GM18498 (cell line): ENCODE results near the gene SLC34A3.

Experiments
- ATAC-seq: cut with Tn5 transposase; IDR thresholded peaks from one replicate; pipeline ENCODE4 v1.9.1; 2021; ENCODE audit warnings: mild to moderate bottlenecking, moderate library complexity; ENCODE audit not compliant: unreplicated experiment

SLC34A3 gene

DNA sequence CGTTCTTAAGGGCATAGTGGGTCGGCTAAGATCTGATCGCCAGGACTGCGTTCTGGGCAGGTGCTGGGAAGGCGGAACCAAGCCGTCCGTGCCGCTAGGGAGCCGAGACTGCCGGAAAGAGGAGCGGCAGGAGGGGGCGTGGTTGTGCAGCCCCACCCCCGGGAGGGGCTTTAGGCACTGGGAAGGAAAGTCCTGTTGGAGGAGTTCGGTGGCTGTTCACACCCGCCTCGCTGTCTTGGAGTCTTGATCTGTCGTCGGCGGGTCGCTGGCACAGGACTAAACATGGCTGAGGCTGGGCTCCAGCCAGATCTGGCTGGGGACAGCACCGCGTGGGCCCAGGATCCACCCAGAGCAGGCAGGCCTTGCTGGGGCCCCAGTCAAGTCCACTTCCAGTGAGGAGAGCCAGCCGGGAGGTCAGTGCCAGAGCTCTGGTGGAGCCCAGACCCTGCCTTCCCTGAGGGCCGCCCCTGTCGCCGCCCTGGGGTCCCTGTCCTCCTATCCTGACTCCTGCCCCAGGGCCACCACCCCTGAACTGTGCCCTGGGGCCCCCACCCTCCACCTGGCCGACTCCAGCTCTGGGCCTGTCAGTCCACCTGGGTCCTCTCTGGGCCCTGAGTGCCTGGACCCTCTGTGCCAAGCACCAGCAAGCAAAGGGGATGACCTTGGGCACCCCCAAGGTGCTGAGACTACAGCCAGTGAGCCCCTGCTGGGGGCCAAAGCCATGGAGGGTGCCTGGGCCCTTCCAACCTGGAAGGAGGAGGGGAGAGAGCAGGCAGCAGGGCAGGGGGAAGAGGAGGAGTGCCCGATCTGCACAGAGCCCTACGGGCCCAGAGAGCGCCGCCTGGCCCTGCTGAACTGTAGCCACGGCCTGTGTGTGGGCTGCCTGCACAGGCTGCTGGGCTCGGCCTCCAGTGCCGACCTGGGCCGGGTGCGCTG is 13.2 kb upstream of the SLC34A3 start:
- no peak for ATAC-seq

DNA sequence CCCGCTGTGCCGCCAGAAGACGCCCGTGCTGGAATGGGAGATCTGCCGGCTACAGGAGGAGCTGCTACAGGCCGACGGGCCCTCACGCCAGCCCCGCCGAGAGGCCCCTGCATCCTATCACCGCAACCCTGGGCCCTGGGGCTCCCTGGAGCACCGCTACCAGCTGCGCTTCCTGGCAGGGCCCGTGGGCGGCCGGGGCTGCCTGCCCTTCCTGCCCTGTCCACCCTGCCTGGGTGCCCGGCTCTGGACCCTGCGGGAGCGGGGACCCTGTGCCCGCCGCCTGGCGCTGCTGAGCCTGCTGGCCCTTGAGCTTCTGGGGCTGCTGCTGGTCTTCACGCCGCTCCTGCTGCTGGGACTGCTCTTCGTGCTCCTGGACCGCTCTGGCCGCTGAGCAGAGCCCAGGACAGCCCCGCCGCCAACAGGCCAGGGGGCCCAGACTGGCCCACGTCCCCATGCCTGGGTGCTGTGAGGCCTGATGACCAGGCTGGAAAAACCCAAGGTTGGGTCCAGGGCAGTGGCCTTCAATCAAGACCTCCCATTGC is 12.4 kb upstream of the SLC34A3 start:
- no peak for ATAC-seq

- ATAC-seq: no peak
Observed at GRCh38 chr9:137218754-137219271, 11.9 kb upstream of the SLC34A3 start.

GRCh38 chr9:137219757-137220316 is 10.9 kb upstream of the SLC34A3 start:
- ATAC-seq: no peak

- no peak for ATAC-seq
Observed at GRCh38 chr9:137220317-137221094, 10.2 kb upstream of the SLC34A3 start.

DNA sequence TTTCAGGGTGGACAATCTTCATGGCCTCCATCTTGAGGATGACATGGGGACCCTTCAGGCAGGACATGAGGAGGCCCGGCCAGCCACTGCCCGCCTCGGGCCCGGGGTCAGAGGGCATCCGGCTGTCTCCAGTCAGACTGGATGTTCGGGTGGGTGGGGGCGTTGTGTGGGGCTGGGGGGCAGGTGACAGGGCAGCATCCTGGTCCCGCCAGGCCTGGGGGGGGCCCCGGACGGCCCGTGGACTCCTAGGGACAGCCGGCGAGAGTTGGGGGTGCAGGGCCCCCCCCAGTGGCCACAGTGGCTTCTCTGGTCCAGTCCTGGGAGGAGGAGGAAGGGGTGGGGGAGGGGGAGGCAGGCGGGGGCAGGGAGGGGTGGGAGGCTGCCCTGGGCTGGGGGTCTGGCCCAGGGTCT is 9.6 kb upstream of the SLC34A3 start:
- ATAC-seq: no peak

DNA sequence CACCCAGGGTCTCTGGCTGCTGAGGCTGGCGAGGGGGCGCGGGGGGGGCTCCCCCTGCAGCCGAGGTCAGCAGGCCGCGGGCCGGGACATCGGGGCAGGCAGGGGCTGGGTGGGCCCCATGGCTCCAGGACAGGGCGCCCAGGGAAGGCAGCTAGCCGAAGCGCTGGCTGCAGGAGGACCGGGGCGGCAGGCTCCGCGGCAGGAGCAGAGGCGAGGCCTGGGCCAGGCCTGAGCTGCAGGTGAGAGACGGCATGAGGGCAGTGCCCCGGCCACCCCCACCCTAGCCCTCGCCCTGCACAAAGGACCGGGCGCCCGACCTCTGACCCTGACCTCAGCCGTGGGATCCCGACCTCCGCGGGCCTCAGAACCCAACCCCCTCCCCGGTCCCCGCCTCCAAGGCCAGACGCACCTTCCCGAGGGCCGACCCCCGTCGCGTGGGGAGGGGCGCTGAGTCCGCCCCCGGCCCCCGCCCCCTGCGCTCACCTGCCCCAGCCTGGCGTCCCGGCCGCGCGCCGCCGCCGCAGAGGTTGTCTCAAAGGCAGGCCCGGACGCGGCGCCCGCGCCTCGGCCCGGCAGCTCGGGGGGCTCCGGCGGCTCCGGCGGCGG is 9.1 kb upstream of the SLC34A3 start:
- no peak for ATAC-seq

DNA sequence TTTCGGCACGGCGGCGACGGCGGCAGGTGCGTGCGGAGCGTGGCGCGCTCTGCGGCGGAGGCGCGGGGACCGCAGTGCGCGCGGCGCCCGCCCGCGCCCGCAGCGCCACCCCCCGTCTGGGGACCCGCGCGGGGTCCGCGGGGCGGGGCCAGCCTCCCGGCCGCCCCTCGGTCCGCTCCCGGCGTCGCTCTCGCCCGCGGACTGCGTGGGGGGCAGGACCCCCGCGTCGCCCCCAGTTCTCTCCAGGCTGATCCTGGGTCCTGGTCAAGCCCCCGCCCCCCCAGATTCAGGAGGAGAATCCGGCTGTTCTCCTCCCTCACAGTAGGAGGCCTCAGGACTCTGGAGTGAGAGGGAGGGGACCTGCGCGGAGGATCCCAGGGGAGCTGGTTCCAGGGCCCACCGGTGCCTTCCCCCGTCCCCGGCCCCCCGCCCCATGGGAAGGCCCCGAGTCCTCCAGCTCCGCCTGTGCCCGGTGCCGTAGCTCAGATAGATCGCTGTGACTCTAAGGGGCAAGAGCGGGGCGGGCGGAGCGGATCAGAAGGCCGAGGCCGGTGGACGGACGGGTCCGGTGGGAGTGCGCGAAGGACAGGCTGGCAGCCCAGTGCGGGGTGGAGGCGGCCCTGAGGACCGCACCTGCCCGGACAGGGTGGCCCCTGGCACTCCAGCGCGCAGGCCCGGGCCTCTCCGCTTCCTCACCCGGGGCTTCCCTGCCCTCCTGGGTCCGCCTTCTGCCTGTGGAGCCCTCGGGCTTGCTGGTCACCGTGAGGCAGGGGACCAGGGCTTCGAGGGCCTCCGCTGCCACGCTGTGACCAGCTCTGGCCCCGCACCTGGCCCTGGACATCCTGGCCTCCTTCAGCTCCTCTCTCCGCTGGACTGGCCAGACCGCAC is 8.3 kb upstream of the SLC34A3 start, which contains the start of gene RNF208:
TSS of gene RNF208 (minus strand) at position 51 of the 888 bp plus-strand sequence. CDS start 1,028 bp downstream, outside the sequence.
- no peak for ATAC-seq

DNA sequence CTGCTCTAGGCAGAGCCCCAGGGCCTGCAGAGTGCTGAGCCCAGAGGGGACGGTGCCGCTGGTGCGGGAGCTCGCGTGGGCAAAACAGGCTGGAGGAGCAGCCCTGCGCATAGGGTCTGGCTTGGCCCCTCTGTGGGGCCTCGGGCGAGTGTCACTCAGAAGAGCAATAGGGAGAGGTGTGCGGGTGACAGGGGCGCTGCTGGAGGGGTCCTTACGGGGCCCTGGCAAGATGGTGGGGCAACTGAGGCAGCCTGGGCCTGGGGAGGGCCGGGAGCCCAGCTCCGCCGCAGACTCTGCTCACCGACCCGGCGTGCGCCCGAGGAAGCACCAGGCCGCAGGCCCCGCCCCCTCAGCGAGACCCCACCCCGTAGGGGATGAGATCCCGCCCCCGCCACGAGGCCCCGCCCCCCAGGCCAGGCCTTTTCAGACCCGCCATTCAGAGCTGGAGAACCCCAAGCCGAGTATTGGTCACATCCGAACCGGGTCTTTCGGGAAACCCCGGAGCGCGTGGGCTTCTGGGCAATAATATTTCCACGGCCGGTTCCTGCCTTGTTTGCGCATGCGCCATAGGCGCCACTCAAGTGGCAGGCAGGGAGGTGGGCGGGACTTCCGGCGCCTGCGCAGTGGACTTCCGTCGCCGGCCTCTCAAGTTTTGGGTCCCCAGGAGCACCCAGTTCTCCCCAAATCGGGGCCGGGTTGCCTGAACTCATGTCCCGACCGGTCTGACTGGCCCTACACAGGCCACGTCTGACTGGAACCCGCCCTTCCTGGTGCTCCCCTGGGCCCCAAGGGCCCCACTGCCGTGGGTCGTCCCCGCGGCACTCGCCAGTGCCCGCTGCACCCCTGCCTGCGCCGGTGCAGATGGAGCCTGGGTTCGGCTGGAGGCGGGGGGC is 7.4 kb upstream of the SLC34A3 start:
- peak; percentile 79 for ATAC-seq

DNA sequence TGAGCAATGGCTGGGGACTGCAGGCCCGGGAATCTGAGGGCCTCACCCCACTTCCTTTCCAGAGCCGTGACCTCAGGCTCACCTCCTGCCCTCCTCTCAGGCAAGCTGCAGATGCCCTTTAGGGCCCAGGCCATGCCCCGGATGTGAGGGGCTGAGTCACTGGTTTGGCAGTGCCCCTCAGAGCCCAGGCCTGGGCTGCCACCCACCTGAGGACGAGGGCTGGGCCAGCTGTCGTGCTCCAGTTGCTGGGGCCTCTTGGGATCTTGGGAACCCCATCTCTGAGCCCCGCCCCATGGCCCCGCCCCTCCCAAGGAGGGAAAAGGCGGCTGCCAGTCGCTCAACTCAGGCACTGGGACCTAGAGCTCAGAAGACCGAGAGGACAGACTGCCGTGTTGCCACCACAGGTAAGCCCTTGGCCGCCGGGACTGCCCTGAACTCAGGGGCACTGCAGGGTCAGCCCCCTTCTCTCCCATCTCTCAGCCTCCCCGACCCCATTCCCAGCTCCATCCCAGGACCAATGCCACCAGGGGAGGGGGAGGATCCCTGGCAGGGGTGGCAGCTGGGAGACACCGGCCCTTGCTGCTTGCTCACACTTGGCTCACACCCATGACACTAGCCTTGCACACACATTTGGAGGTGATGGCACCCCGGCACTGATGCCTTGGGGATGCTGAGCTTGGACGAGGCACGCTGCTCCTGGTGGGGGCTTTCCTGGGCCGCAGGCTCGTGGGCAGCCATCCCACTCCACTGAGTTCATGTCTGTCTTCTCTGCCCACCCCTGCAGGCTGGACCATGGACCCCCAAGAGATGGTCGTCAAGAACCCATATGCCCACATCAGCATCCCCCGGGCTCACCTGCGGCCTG is 5.6 kb upstream of the SLC34A3 start, which contains the start of gene CYSRT1:
TSS of gene CYSRT1 (plus strand) at position 345 of the 865 bp plus-strand sequence. CDS start at position 793, 448 bp downstream.
- ATAC-seq: no peak

DNA sequence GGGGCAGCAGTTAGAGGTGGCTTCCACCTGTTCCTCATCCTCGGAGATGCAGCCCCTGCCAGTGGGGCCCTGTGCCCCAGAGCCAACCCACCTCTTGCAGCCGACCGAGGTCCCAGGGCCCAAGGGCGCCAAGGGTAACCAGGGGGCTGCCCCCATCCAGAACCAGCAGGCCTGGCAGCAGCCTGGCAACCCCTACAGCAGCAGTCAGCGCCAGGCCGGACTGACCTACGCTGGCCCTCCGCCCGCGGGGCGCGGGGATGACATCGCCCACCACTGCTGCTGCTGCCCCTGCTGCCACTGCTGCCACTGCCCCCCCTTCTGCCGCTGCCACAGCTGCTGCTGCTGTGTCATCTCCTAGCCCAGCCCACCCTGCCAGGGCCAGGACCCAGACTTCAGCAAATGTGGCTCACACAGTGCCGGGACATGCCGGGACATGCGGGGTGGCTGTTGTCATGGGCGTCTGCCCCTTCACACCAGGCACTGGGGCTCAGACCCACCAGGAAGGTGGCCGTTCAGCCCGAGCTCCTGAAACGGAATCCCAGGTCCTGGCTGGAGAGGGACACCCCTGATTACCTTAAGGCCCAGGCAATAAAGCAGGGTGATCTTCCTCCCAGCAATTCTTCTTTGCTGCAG is 4.9 kb upstream of the SLC34A3 start:
- ATAC-seq: no peak

DNA sequence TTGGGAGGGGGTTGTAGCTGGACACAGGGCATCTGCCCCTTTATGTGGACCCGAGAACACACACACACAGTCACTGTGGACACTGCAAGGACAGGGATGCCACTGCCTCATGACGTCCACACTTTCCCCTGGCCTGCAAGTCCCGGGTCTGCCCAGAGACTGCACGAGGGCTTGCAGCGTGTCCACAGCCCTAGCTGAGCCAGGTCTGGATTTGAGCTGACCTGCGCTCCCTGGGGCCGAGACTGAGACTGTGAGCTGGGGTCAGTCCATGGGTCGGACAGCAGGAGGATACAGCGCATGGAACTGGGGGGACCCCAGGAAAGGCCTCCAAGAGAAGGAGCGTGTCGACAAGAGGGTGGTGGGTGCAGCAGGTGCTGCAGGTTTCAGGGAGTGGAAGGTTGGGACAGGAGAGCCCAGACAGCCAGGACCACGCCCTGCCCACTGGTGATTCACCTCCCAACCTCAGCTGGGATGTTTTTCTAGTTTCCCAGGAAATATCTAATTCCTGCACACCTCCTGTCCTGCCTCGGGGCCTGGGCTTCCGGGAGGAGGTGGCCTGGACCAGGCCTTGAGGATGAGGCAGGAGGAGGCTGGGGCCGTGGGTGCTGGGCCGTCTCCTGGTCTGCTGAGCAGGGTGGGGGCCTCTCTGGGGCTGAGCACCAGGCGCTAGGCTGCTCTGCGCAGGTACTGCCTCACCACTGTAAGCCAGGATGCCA is 4.2 kb upstream of the SLC34A3 start:
- no peak for ATAC-seq

DNA sequence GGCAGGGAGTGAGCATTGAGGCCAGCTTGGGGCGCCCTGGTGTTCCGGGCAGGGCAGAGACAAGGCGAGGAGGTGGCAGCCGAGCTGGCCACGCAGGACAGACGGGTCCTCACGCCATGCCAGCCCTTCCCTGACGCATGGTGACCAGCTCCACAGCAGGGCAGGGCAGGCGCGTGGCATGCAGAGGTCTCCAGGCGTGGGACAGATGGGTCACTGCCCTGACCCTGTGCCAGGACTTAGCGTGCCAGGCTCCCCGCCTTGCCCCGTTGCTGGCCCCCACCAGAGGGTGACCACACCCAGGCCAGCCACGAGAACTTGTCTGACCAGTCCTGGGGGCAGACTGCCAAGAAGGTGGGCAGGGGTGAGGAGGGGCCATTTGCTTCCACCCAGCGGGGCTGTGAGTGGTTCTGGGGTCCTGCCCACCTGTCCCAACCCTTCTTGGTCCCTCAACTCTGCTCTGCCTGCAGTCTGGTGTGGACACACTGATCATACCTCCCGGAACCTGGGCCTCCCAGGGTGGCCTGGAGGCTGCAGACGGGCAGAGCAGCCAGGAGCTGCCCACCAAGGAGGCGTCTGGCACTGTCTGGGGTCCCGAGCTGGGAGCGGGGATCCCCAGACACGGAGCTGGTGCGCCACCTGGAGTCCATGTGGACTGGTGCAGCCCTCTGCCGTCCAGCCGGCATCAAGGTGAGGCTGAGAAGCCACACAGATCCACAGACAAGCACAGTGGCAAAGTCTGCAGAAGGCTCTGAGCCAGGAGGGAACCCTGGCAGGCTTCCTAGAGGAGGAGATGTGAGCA is 3.4 kb upstream of the SLC34A3 start, which contains the start of gene RNF224:
TSS of gene RNF224 (plus strand) at position 449 of the 799 bp plus-strand sequence. CDS start 834 bp downstream, outside the sequence.
- ATAC-seq: no peak

DNA sequence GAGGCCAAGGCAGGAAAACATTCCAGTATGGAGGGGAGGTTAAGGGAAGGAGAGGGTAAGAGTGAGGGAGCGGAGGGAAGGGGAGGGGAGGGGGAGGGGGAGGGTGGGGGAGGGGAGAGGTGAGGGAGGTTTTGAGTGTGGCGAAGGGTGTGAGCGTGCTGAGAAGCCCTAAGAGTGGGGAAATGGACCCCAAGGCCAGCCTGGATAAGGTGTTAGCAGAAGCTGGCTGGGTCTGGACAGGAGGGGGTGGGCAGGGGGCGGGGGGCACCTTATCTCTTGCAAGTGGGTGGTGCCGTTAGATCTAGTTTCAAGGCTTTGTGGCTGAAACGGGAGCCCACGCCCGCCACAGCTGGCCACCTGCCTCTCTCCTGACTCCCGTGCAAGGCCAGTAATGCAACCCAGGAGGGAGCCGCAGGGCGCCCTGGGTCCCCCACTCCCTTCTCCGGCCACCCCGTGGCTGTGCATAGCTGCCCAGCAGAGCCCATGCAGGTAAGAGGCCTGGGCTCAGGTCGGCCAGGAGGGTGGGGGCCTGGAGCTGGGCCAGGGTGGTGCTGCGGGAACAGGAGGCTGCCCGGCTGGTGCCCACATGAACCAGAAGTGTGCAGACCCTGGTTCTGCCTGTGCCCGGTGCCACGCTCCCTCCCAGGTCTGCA is 2.7 kb upstream of the SLC34A3 start:
- no peak for ATAC-seq

- ATAC-seq: no peak
Observed at GRCh38 chr9:137228506-137228967, 2.2 kb upstream of the SLC34A3 start.
